T47D (cell line): ENCODE results near the gene C1RL.

ENCODE experiments used
- DNase-seq, 2 experiments: peaks; one replicate each; pipeline versions ENCODE4 v3.0.0 to v3.0.0-alpha.2; 2011 to 2012; ENCODE audit warnings: low read depth in 1 of 2, low spot score in 1 of 2
- JUND ChIP-seq: IDR thresholded peaks from 2 replicates; pipeline ENCODE4 v1.6.1; 2012; ENCODE audit warnings: low read depth
- in situ Hi-C: cut with HindIII; loops from 2 replicates; pipeline ENCODE4 v1.10.0; 2016; ENCODE audit warnings: low sequenced_read_pairs, low pct_unique_long_range_greater_than_20kb

Gene C1RL

DNA sequence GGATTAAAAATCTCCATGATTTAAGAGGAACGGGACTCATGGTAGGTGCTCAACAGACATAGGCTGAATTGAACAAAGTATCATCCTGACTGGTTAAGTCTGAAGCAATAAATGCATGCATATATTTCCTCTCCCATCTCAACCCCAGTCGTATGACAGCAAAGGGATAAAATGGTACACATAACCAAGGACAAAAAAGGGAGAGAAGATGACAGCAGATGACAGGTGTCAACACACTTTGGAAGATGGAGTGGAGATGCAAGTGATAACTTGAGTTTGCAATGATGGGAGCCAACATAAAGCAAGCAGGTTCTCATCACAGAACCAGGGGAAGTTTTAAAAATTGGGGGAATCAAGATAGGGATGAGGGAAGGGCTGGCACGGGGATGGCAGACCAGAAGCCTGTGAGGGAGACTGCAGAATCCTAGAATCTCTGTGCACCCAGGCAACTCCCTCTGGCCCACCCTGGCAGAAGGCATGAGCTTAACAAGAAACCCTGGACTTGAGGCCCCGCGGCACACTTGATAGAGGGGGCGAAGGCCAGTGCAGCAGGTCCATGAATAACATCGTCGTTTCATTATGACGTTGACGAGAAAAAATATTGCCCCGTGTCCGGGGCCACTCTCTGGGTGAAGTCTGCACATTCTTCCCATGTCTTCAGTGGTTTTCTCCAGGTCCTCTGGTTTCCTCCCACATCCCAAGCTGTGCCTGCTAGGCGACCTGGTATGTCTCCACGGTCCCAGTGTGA is 5.0 kb downstream of the C1RL start:
- in situ Hi-C loops = no loop called here
- TF ChIP-seq JUND = no peak

GRCh38 chr12:7102582-7102981 is 6.4 kb downstream of the C1RL start:
- no peak for DNase-seq
- TF ChIP-seq JUND = no peak
- in situ Hi-C loops = no loop called here

More for the DNA sequence above, 5.0 kb downstream of the C1RL start:
- no peak for DNase-seq

DNA sequence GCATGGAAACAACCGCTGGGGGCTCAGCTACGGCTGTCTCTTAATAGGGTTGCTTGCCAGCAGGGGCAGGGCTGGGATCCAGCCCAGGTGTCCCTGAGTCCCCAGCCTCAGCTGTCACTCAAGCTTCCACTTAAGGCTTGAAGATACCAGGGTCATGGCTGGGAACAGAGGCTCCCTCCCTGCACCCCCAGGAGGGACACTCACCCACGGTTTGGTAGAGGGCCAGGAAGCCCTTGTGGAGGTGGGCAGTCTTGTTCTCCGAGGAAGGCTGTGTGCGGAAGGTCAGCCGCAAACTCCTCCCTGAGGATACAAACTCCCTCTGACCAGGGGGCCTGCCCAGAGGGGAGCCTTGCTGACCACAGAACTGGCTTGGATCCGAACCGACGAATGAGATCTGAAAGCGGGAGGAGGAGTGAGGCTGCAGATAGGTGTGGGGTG is 7.3 kb downstream of the C1RL start:
- no peak for TF ChIP-seq JUND
- in situ Hi-C loops = no loop called here
- DNase-seq = no peak

- in situ Hi-C loops = no loop called here
- DNase-seq = no peak
- no peak for TF ChIP-seq JUND
Measured at GRCh38 chr12:7101047-7101693, 7.8 kb downstream of the C1RL start.

- no peak for TF ChIP-seq JUND
- DNase-seq = no peak
- in situ Hi-C loops = no loop called here
Measured at GRCh38 chr12:7100239-7100638, 8.8 kb downstream of the C1RL start.

DNA sequence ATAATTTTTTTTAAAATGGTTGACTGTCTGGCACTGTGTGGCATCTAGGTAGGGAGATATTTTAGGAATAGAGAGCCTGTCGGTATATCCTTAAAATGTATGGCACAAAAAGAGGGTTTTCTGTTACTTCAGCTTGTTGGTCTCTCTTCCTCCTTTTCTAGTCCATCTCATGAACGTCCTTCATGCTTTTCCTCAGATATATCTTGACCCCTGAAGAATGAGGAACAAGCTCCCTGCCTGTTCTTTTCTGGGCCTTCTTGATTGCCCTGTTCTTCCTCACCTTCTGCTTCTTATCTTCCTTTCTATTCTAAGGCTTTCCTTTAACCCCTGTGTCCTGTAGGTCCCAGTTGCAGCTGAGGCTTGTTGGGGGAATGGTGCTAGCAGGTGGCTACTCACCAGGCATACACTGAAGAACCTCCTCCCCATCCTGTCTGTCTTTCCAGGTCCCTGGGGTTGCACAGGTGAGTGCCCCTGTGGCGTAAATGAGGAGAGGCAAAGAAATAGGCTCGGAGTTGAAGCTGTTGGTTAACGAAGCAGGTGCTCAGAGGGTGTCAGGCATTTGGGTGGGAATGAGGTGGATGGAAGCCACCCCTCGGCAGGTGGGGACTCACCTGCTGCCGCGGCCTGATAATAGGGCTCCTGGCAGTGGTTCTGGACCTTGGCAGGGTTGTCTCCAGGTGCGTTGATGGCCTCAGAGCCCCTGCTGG is 9.6 kb downstream of the C1RL start:
- no peak for TF ChIP-seq JUND
- in situ Hi-C loops = no loop called here
- no peak for DNase-seq

- no peak for TF ChIP-seq JUND
- in situ Hi-C loops = no loop called here
- no peak for DNase-seq
Measured at GRCh38 chr12:7096979-7097378, 12.0 kb downstream of the C1RL start.

GRCh38 chr12:7096006-7096932 is 12.7 kb downstream of the C1RL start:
- TF ChIP-seq JUND = no peak
- in situ Hi-C loops = no loop called here
- DNase-seq = no peak

GRCh38 chr12:7093892-7094291 is 15.1 kb downstream of the C1RL start:
- no peak for TF ChIP-seq JUND
- in situ Hi-C loops = no loop called here
- DNase-seq = no peak

- DNase-seq = no peak
- TF ChIP-seq JUND = no peak
- in situ Hi-C loops = no loop called here
Measured at GRCh38 chr12:7093486-7093885, 15.5 kb downstream of the C1RL start.

GRCh38 chr12:7092986-7093460 is 16.0 kb downstream of the C1RL start:
- DNase-seq = no peak
- in situ Hi-C loops = no loop called here
- no peak for TF ChIP-seq JUND
